Transverse colon (tissue), 4 donors: ENCODE measurements around the gene STAU1. TPM values are rescaled to one million over a fixed set of nuclear protein-coding genes. Genes with fewer than 3 reads are reported as not detected.
"Not testable (repeated sequence)": the region's sequence is repeated elsewhere in the genome, so short reads cannot be mapped to it uniquely, and the experiment has no call there.

Experiments
- DNase-seq: peaks from one replicate; pipeline ENCODE4 v3.0.0-alpha.2; 2019
- H3K27ac ChIP-seq, 4 donors: fragments of 200-600 bp; sonication (generic); 2 replicates each; pipeline ENCODE4 v1.5.1; 2016 to 2018; ENCODE audit warnings: inconsistent platforms in 4 of 4
- H3K27me3 ChIP-seq: fragments of 200-600 bp; sonication (generic); 2 replicates; pipeline ENCODE4 v1.5.1; 2017; ENCODE audit warnings: inconsistent platforms
- H3K36me3 ChIP-seq, 4 donors: fragments of 200-600 bp; sonication (generic); 2 replicates each; pipeline ENCODE4 v1.5.1; 2017 to 2019; ENCODE audit warnings: inconsistent platforms in 4 of 4
- H3K4me1 ChIP-seq, 4 donors: fragments of 200-600 bp; sonication (generic); 2 replicates each; pipeline ENCODE4 v1.5.1; 2017 to 2020; ENCODE audit warnings: inconsistent platforms in 4 of 4
- H3K4me3 ChIP-seq, 4 donors: fragments of 200-600 bp; sonication (generic); 1 replicate in 1 of 4; 2 replicates in 3 of 4; pipeline versions ENCODE4 v1.5.1 to v1.6.1; 2017 to 2019; ENCODE audit warnings: inconsistent platforms in 4 of 4
- H3K9me3 ChIP-seq, 2 donors: fragments of 200-600 bp; sonication (generic); 2 replicates each; pipeline ENCODE4 v1.5.1; 2017 to 2019; ENCODE audit warnings: inconsistent platforms in 2 of 2
- EP300 ChIP-seq: sonication (generic); formaldehyde crosslinking; IDR thresholded peaks from one replicate; pipeline ENCODE4 v1.6.1; 2017; ENCODE audit warnings: antibody characterized with exemption, low read depth
- POLR2A ChIP-seq: fragments of 450-650 bp; IDR thresholded peaks from one replicate; pipeline ENCODE4 v1.6.1; 2016; ENCODE audit warnings: antibody characterized with exemption, mild to moderate bottlenecking, moderate library complexity
- POLR2AphosphoS5 ChIP-seq, 3 donors: sonication (generic); formaldehyde crosslinking; IDR thresholded peaks; one replicate each; pipeline ENCODE4 v1.6.1; 2016; ENCODE audit warnings: antibody characterized with exemption in 3 of 3
- WGBS, 2 donors: methylation state at CpG; one replicate each; pipeline ENCODE4 v1.1.5; 2018; ENCODE audit warnings: low coverage in 1 of 2; 5-methylcytosine and 5-hydroxymethylcytosine counted together
- in situ Hi-C, 4 donors: fragments of 200-750 bp; cut with MboI; loops; one replicate each; pipeline versions ENCODE4 v1.15.0 to v1.15.1; 2017; ENCODE audit warnings: low sequenced_read_pairs in 3 of 4, low pct_ligation_motif_present in 1 of 4, low pct_unique_long_range_greater_than_20kb in 1 of 4
- intact Hi-C: fragments of 100-400 bp; cut with DNase I; formaldehyde crosslinking; loops from one replicate; pipeline ENCODE4 v1.15.1; 2023; ENCODE audit warnings: low total_unique reads
- total RNA-seq, 4 donors: library from RNA; depleted of rRNA; stranded (reverse); fragments of >200 nt; gene quantifications; one replicate each; pipeline ENCODE4 v1.1.0, GENCODE V29; 2016
- TF ChIP-seq, protein P1 (sequence below), 5 experiments: fragments of 200-600 bp in 3 of 5; fragments of 450-650 bp in 2 of 5; sonication (generic) in 3 of 5; IDR thresholded peaks; 1 replicate in 2 of 5; 2 replicates in 3 of 5; pipeline ENCODE4 v1.5.1; 2016 to 2017; ENCODE audit warnings: antibody characterized with exemption in 5 of 5, inconsistent platforms in 3 of 5, mild to moderate bottlenecking in 2 of 5, moderate library complexity in 1 of 5

The STAU1 gene
- total RNA-seq, 4 donors from 2014 or later: 66.7 to 79.7 (median 73.3) TPM

- no peak overlapping the region for H3K27ac ChIP-seq
These were observed 81.8 kb downstream of the STAU1 start for GRCh38 chr20:49106328-49106727.

GRCh38 chr20:49104979-49105547, 83.1 kb downstream of the STAU1 start:
- H3K4me1 ChIP-seq, H3K9me3 ChIP-seq, in situ Hi-C loops, H3K27ac ChIP-seq, H3K27me3 ChIP-seq, H3K4me3 ChIP-seq, DNase-seq, intact Hi-C loops: not testable (repeated sequence)
- WGBS, 2 donors: 91 to 100% methylated on average over 5 to 11 of the region's 11 CpGs
- peaks cover 0 to 21% (median 5%) of the 10 kb centered on the region in 4 donors for H3K36me3 ChIP-seq

More at GRCh38 chr20:49106328-49106727, 81.8 kb downstream of the STAU1 start:
- WGBS, 2 donors: 99 to 100% methylated on average over 2 to 6 of the region's 6 CpGs
- intact Hi-C loops: no loop called here
- no peak for DNase-seq
- in situ Hi-C loops: no loop called here
- Histone ChIP-seq H3K9me3 (no peaks in the 10 kb centered on the region), H3K27me3 (no peaks in the 10 kb centered on the region), H3K4me3 (no peak overlapping the region), H3K4me1 (no peaks in the 10 kb centered on the region), H3K36me3 (peaks cover 0 to 21% (median 5%) of the 10 kb centered on the region in 4 donors)
- TF ChIP-seq, protein P1, sequence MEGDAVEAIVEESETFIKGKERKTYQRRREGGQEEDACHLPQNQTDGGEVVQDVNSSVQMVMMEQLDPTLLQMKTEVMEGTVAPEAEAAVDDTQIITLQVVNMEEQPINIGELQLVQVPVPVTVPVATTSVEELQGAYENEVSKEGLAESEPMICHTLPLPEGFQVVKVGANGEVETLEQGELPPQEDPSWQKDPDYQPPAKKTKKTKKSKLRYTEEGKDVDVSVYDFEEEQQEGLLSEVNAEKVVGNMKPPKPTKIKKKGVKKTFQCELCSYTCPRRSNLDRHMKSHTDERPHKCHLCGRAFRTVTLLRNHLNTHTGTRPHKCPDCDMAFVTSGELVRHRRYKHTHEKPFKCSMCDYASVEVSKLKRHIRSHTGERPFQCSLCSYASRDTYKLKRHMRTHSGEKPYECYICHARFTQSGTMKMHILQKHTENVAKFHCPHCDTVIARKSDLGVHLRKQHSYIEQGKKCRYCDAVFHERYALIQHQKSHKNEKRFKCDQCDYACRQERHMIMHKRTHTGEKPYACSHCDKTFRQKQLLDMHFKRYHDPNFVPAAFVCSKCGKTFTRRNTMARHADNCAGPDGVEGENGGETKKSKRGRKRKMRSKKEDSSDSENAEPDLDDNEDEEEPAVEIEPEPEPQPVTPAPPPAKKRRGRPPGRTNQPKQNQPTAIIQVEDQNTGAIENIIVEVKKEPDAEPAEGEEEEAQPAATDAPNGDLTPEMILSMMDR (IDR thresholded peaks at IDR 0.05): no peak
- TF ChIP-seq POLR2AphosphoS5 (IDR thresholded peaks at IDR 0.05) (no peak), POLR2A (no peak), EP300 (no peak)

DNA sequence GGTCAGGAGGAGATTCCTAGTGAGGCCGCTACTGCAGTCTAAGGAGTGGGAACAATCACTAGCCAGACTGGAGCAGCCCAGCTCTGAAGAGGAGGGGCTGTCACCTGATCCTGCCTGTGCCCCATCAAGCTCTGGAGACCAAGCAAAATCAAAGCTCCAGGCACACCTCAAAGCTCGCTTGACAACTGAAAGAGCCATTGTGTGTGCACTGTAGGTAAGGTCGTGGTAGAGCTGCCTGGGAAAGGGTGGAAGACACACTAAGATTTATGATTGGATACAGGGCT, 83.8 kb downstream of the STAU1 start:
- H3K4me1 ChIP-seq: no peaks in the 10 kb centered on the region
- in situ Hi-C loops: no loop called here
- no peak overlapping the region for H3K27ac ChIP-seq
- intact Hi-C loops: no loop called here
- H3K9me3 ChIP-seq: no peaks in the 10 kb centered on the region
- no peaks in the 10 kb centered on the region for H3K27me3 ChIP-seq
- no peak for TF ChIP-seq EP300
- no peak for TF ChIP-seq POLR2AphosphoS5 (IDR thresholded peaks at IDR 0.05)
- TF ChIP-seq POLR2A: no peak
- TF ChIP-seq, protein P1 (IDR thresholded peaks at IDR 0.05): no peak
- no peak for DNase-seq
- H3K36me3 ChIP-seq: peaks cover 0 to 21% (median 8%) of the 10 kb centered on the region in 4 donors
- 84% methylated on average over 3 of the region's 3 CpGs; no CpG with 5 or more reads in 1 of the 2 donors for WGBS, 2 donors
- no peak overlapping the region for H3K4me3 ChIP-seq

DNA sequence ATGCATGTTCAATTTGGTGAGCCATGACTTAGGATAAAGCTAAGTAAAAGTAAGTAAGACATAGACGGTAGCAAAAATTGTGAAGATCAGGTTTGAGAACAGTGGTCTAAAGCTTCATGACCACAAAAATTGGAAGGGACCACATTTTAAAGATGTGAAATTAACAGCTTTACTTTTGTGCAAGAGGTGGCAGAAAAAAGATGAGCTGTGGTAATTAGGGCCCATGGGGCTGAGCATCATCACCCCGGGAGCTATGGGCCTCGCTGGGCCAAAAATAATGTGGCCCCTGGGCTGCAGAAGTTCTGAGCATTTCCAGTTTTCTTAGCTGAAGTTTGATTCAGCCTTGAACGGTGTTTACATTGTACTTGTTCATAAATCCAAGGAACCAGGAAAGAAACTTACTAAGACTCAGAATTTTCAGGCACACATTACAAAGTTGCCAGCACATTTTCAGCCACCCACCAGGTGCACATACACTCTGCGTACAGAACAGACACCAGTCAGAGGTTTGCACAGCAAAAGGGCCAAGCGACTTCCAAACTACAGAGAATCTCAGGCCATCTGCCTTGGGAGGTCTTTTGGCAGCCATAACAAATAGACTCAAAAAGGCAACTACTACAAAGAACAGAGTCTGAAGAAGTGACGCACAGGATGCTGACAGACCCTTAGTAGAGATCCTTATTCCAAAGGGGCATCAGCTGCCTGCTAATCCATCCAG, 84.3 kb downstream of the STAU1 start:
- intact Hi-C loops (no loop called here), in situ Hi-C loops (no loop called here)
- H3K4me1 ChIP-seq: no peaks in the 10 kb centered on the region
- TF ChIP-seq EP300 (no peak), POLR2A (no peak), POLR2AphosphoS5 (IDR thresholded peaks at IDR 0.05) (no peak)
- TF ChIP-seq, protein P1 (IDR thresholded peaks at IDR 0.05): no peak
- 81 to 90% methylated on average over 3 to 7 of the region's 7 CpGs for WGBS, 2 donors
- no peak for DNase-seq
- no peaks in the 10 kb centered on the region for H3K9me3 ChIP-seq
- H3K27ac ChIP-seq: no peak overlapping the region
- H3K4me3 ChIP-seq: no peak overlapping the region
- H3K27me3 ChIP-seq: no peaks in the 10 kb centered on the region
- H3K36me3 ChIP-seq: peaks cover 0 to 24% (median 9%) of the 10 kb centered on the region in 4 donors
